Neuronal stem cell (in vitro differentiated cells): ENCODE measurements around the gene FEZ2.

ENCODE experiments used
- DNase-seq: peaks from one replicate; pipeline ENCODE4 v3.0.0-alpha.2; 2013; ENCODE audit warnings: low spot score
- H2AFZ ChIP-seq: one replicate; pipeline ENCODE4 v1.6.1; 2013; ENCODE audit warnings: mild to moderate bottlenecking, low read length, inconsistent platforms
- H2AK5ac ChIP-seq: 2 replicates; pipeline ENCODE4 v1.6.1; 2013; ENCODE audit warnings: low read depth, mild to moderate bottlenecking, inconsistent platforms, low read length, moderate library complexity, mixed read lengths
- H2BK120ac ChIP-seq: 2 replicates; pipeline ENCODE4 v1.6.1; 2013; ENCODE audit warnings: low read depth, mild to moderate bottlenecking, inconsistent platforms, low read length, moderate library complexity, mixed read lengths
- H2BK12ac ChIP-seq: one replicate; pipeline ENCODE4 v1.6.1; 2013; ENCODE audit warnings: low read length, inconsistent platforms
- H2BK15ac ChIP-seq: 2 replicates; pipeline ENCODE4 v1.6.1; 2013; ENCODE audit warnings: mild to moderate bottlenecking, low read length, inconsistent platforms, mixed read lengths
- H2BK5ac ChIP-seq: one replicate; pipeline ENCODE4 v1.6.1; 2013; ENCODE audit warnings: inconsistent platforms, mild to moderate bottlenecking, low read length, moderate library complexity
- H3K14ac ChIP-seq: one replicate; pipeline ENCODE4 v1.6.1; 2013; ENCODE audit warnings: low read length, inconsistent platforms
- H3K18ac ChIP-seq: 2 replicates; pipeline ENCODE4 v1.6.1; 2013; ENCODE audit warnings: low read length, inconsistent platforms
- H3K23ac ChIP-seq: 2 replicates; pipeline ENCODE4 v1.6.1; 2013; ENCODE audit warnings: low read depth, mild to moderate bottlenecking, mixed read lengths, low read length, inconsistent platforms; ENCODE audit not compliant: poor library complexity
- H3K27ac ChIP-seq: replicated peaks from 3 replicates; pipeline ENCODE4 v1.5.1; 2013; ENCODE audit warnings: low read length, inconsistent platforms
- H3K27me3 ChIP-seq, 3 experiments: 2 replicates each; pipeline ENCODE4 v1.6.1; 2013; ENCODE audit warnings: low read length in 3 of 3, mild to moderate bottlenecking in 2 of 3, inconsistent platforms in 1 of 3, low read depth in 1 of 3, mixed read lengths in 1 of 3, moderate library complexity in 1 of 3; ENCODE audit not compliant: control insufficient read depth in 3 of 3, insufficient read depth in 3 of 3
- H3K36me3 ChIP-seq, 2 donors: replicated peaks in 1 of 2; 2 replicates each; pipeline ENCODE4 v1.6.1; 2013; ENCODE audit warnings: low read length in 2 of 2; ENCODE audit not compliant: control insufficient read depth in 2 of 2, insufficient read depth in 2 of 2
- H3K4ac ChIP-seq: 2 replicates; pipeline ENCODE4 v1.6.1; 2013; ENCODE audit warnings: inconsistent platforms, mild to moderate bottlenecking, low read length, moderate library complexity
- H3K4me1 ChIP-seq, 2 donors: 1 replicate in 1 of 2; 2 replicates in 1 of 2; pipeline ENCODE4 v1.6.1; 2013; ENCODE audit warnings: low read length in 2 of 2, low read depth in 1 of 2; ENCODE audit not compliant: control insufficient read depth in 2 of 2, insufficient read depth in 1 of 2
- H3K4me2 ChIP-seq: one replicate; pipeline ENCODE4 v1.6.1; 2013; ENCODE audit warnings: mild to moderate bottlenecking, low read length, inconsistent platforms; ENCODE audit not compliant: insufficient read depth, poor library complexity, severe bottlenecking
- H3K4me3 ChIP-seq, 2 donors: 2 replicates each; pipeline ENCODE4 v1.5.1; 2013; ENCODE audit warnings: low read length in 2 of 2, mild to moderate bottlenecking in 2 of 2, inconsistent platforms in 1 of 2, moderate library complexity in 1 of 2
- H3K79me1 ChIP-seq: one replicate; pipeline ENCODE4 v1.6.1; 2013; ENCODE audit warnings: low read depth, mild to moderate bottlenecking, inconsistent platforms, low read length, moderate library complexity
- H3K9ac ChIP-seq: one replicate; pipeline ENCODE4 v1.6.1; 2013; ENCODE audit warnings: mild to moderate bottlenecking, low read depth, low read length, inconsistent platforms; ENCODE audit not compliant: poor library complexity
- H3K9me3 ChIP-seq, 2 donors: replicated peaks in 1 of 2; 2 replicates each; pipeline versions ENCODE3 to v1.6.1; 2013; ENCODE audit warnings: low read length in 2 of 2, mild to moderate bottlenecking in 2 of 2, inconsistent platforms in 1 of 2, low read depth in 1 of 2, mixed read lengths in 1 of 2, moderate library complexity in 1 of 2; ENCODE audit not compliant: control insufficient read depth in 2 of 2, insufficient read depth in 1 of 2
- H4K8ac ChIP-seq: one replicate; pipeline ENCODE4 v1.6.1; 2013; ENCODE audit warnings: low read depth, mild to moderate bottlenecking, inconsistent platforms, low read length, moderate library complexity
- H4K91ac ChIP-seq: one replicate; pipeline ENCODE4 v1.6.1; 2013; ENCODE audit warnings: low read length, low read depth, mild to moderate bottlenecking, inconsistent platforms; ENCODE audit not compliant: poor library complexity
- WGBS, 2 donors: extraction: QIAGEN DNeasy Blood & Tissue Kit; methylation state at CpG; one replicate each; pipeline ENCODE4 v1.1.7; 2013; ENCODE audit warnings: missing lambda C conversion rate in 2 of 2, mixed read lengths in 1 of 2; ENCODE audit not compliant: insufficient read length in 2 of 2, insufficient replicate concordance in 1 of 2; ENCODE audit errors: extremely low coverage in 2 of 2; 5-methylcytosine and 5-hydroxymethylcytosine counted together

FEZ2 gene

GRCh38 chr2:36536776-36537175 is 61.2 kb downstream of the FEZ2 start:
- H3K9me3 ChIP-seq = no peaks in the 10 kb centered on the region
- no peak overlapping the region for H3K9ac ChIP-seq
- H3K4ac ChIP-seq = no peak overlapping the region
- H2AFZ ChIP-seq = no peak overlapping the region
- peaks cover 4 to 15% of the 10 kb centered on the region in 2 donors for H3K36me3 ChIP-seq
- H3K23ac ChIP-seq = no peak overlapping the region
- no peaks in the 10 kb centered on the region for H3K4me1 ChIP-seq
- H3K27ac ChIP-seq = no peak overlapping the region
- H3K14ac ChIP-seq = no peak overlapping the region
- H2AK5ac ChIP-seq = no peak overlapping the region
- H3K27me3 ChIP-seq = no peaks in the 10 kb centered on the region
- H2BK15ac ChIP-seq = no peak overlapping the region
- no peak overlapping the region for H3K18ac ChIP-seq
- no peak overlapping the region for H3K4me3 ChIP-seq
- no peak overlapping the region for H2BK12ac ChIP-seq
- no peak overlapping the region for H4K91ac ChIP-seq
- no peak overlapping the region for H3K4me2 ChIP-seq
- H4K8ac ChIP-seq = no peak overlapping the region
- H2BK5ac ChIP-seq = no peak overlapping the region
- no CpG with 5 or more reads among the region's 3 CpGs for WGBS, 2 donors
- DNase-seq = no peak
- no peak overlapping the region for H2BK120ac ChIP-seq
- no peaks in the 10 kb centered on the region for H3K79me1 ChIP-seq

DNA sequence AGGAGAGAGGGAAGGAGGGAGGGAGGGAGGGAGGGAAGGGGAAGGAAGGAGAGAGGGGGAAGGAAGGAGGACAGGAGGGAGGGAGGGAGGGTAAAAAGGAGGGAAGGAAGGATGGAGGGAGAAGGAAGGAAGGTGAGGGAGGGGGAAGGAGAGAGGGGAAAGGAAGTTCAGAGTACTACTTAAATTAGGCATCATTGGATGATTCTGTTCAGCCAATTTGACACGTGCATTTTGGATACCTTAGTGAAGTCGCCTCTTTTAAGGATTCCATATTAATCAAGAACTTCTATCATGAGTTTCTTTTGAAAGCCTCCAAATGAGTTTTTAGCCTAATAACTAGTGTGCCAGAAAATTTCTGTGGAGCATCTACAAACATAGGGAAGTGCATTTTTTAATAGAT is 62.9 kb downstream of the FEZ2 start:
- no peak overlapping the region for H2BK120ac ChIP-seq
- H2BK5ac ChIP-seq = no peak overlapping the region
- no peaks in the 10 kb centered on the region for H3K27me3 ChIP-seq
- no peak overlapping the region for H2AK5ac ChIP-seq
- no peak for DNase-seq
- H4K91ac ChIP-seq = no peak overlapping the region
- no peak overlapping the region for H4K8ac ChIP-seq
- H3K18ac ChIP-seq = no peak overlapping the region
- H3K14ac ChIP-seq = no peak overlapping the region
- peaks cover 4 to 9% of the 10 kb centered on the region in 2 donors for H3K36me3 ChIP-seq
- no peak overlapping the region for H3K27ac ChIP-seq
- no CpG with 5 or more reads among the region's 2 CpGs for WGBS, 2 donors
- H2BK15ac ChIP-seq = no peak overlapping the region
- peaks cover 0 to 5% of the 10 kb centered on the region in 2 donors for H3K4me1 ChIP-seq
- no peak overlapping the region for H3K4me3 ChIP-seq
- H3K4ac ChIP-seq = no peak overlapping the region
- H3K79me1 ChIP-seq = no peaks in the 10 kb centered on the region
- H3K9ac ChIP-seq = no peak overlapping the region
- H3K23ac ChIP-seq = no peak overlapping the region
- H3K4me2 ChIP-seq = no peak overlapping the region
- H2AFZ ChIP-seq = no peak overlapping the region
- no peaks in the 10 kb centered on the region for H3K9me3 ChIP-seq
- no peak overlapping the region for H2BK12ac ChIP-seq

DNA sequence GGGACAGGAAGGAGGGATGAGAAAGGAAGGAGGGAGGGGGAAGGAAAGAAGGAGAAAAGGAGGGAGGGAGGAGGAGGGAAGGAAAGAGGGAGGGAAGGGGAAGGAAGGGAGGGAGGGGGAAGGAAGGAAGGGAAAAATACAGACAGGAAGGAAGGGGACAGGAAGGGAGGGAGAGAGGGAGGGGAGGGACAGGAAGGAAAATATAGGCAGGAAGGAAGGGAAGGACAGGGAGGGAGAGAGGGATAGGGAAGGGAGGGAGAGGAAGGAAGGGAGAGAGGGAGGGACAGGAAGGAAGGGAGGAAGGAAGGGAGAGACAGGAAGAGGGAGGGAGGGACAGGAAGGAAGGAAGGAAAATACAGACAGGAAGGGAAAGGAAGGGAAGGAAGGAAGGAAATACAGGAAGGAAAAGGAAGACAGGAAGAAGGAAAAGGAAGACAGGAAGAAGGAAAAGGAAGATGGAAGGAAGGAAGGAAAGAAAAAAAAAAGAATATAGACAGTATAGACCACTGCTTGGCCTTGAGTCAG is 63.6 kb downstream of the FEZ2 start:
- H3K36me3 ChIP-seq = peaks cover 4 to 9% of the 10 kb centered on the region in 2 donors
- H3K27ac ChIP-seq = no peak overlapping the region
- no peak overlapping the region for H4K8ac ChIP-seq
- H3K14ac ChIP-seq = no peak overlapping the region
- H3K4me3 ChIP-seq = no peak overlapping the region
- no peaks in the 10 kb centered on the region for H3K9me3 ChIP-seq
- no peak overlapping the region for H3K4ac ChIP-seq
- no peak overlapping the region for H2BK120ac ChIP-seq
- no peak overlapping the region for H4K91ac ChIP-seq
- H3K9ac ChIP-seq = no peak overlapping the region
- H2BK5ac ChIP-seq = no peak overlapping the region
- H2AK5ac ChIP-seq = no peak overlapping the region
- H2AFZ ChIP-seq = no peak overlapping the region
- no peak overlapping the region for H3K4me2 ChIP-seq
- H3K79me1 ChIP-seq = no peaks in the 10 kb centered on the region
- H2BK15ac ChIP-seq = no peak overlapping the region
- no peak overlapping the region for H3K18ac ChIP-seq
- peaks cover 0 to 7% of the 10 kb centered on the region in 2 donors for H3K4me1 ChIP-seq
- no peaks in the 10 kb centered on the region for H3K27me3 ChIP-seq
- H3K23ac ChIP-seq = no peak overlapping the region
- no peak overlapping the region for H2BK12ac ChIP-seq
- no peak for DNase-seq

DNA sequence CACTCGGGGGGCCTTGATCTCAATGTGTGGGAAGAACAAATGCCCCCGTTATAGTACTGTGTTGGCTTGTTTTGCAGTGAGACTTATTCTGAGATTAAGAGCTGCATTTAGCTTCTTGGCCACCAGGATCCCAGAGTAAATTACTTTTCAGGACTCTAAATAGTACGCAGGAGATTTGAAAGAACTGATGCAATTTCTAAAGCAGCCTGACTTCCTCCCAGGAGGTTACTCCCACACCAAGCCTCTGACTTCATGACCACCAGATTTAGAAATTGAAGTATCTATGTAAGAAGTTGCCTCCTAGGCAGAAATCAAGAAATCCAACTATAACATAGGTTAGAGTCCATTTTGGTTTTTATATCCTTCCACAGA is 67.0 kb downstream of the FEZ2 start:
- Histone ChIP-seq H3K27me3 (no peaks in the 10 kb centered on the region), H3K9ac (no peak overlapping the region), H4K91ac (no peak overlapping the region), H3K4me2 (no peak overlapping the region), H3K18ac (no peak overlapping the region), H3K79me1 (no peaks in the 10 kb centered on the region), H2AFZ (peak overlapping the region; percentile 37), H3K4me3 (no peak overlapping the region), H2BK120ac (no peak overlapping the region), H3K23ac (no peak overlapping the region), H3K4ac (no peak overlapping the region), H3K4me1 (peaks cover 0 to 7% of the 10 kb centered on the region in 2 donors), H4K8ac (no peak overlapping the region), H3K9me3 (no peaks in the 10 kb centered on the region), H2AK5ac (no peak overlapping the region), H2BK5ac (no peak overlapping the region), H3K36me3 (no peaks in the 10 kb centered on the region), H3K27ac (no peak overlapping the region), H3K14ac (no peak overlapping the region), H2BK15ac (no peak overlapping the region), H2BK12ac (no peak overlapping the region)
- DNase-seq = no peak
- WGBS, 2 donors = no CpG with 5 or more reads among the region's 3 CpGs
